Hepatocyte (in vitro differentiated cells): ENCODE results near the gene MAMDC2. TPM values are rescaled to one million over a fixed set of nuclear protein-coding genes. Genes with fewer than 3 reads are reported as not detected.

Source experiments
- DNase-seq: peaks from one replicate; pipeline ENCODE4 v3.0.0-alpha.2; 2016; ENCODE audit warnings: low spot score
- H2AFZ ChIP-seq: fragments of 200-600 bp; sonication (generic); 2 replicates; pipeline ENCODE4 v1.6.0; 2016; ENCODE audit warnings: antibody characterized with exemption, mild to moderate bottlenecking
- H3K27ac ChIP-seq: fragments of 200-600 bp; sonication (generic); 2 replicates; pipeline ENCODE4 v1.5.1; 2016; ENCODE audit warnings: mild to moderate bottlenecking
- H3K27me3 ChIP-seq: fragments of 200-600 bp; sonication (generic); 2 replicates; pipeline ENCODE4 v1.6.1; 2016
- H3K36me3 ChIP-seq: fragments of 200-600 bp; sonication (generic); replicated peaks from 2 replicates; pipeline ENCODE4 v1.5.1; 2016; ENCODE audit warnings: low read depth; ENCODE audit not compliant: insufficient read depth
- H3K4me1 ChIP-seq: fragments of 200-600 bp; sonication (generic); 2 replicates; pipeline ENCODE4 v1.5.1; 2016; ENCODE audit warnings: mild to moderate bottlenecking, moderate library complexity; ENCODE audit not compliant: insufficient read depth
- H3K4me2 ChIP-seq: fragments of 200-600 bp; sonication (generic); 2 replicates; pipeline ENCODE4 v1.6.0; 2016
- H3K4me3 ChIP-seq: fragments of 200-600 bp; sonication (generic); 2 replicates; pipeline ENCODE4 v1.5.1; 2016; ENCODE audit warnings: mild to moderate bottlenecking
- H3K79me2 ChIP-seq: fragments of 200-600 bp; sonication (generic); 2 replicates; pipeline ENCODE4 v1.6.0; 2017; ENCODE audit warnings: mild to moderate bottlenecking
- H3K9me2 ChIP-seq: fragments of 200-600 bp; sonication (generic); replicated peaks from 2 replicates; pipeline ENCODE4 v1.6.0; 2017; ENCODE audit warnings: mild to moderate bottlenecking; ENCODE audit not compliant: insufficient read depth
- H3K9me3 ChIP-seq: fragments of 200-600 bp; sonication (generic); 2 replicates; pipeline ENCODE4 v1.5.1; 2016; ENCODE audit warnings: low read depth, mild to moderate bottlenecking
- H4K20me1 ChIP-seq: fragments of 200-600 bp; sonication (generic); 2 replicates; pipeline ENCODE4 v1.6.0; 2016; ENCODE audit warnings: mild to moderate bottlenecking; ENCODE audit not compliant: insufficient read depth, poor library complexity, severe bottlenecking
- CTCF ChIP-seq: fragments of 200-600 bp; sonication (generic); IDR thresholded peaks from 2 replicates; pipeline ENCODE4 v1.5.1; 2016; ENCODE audit warnings: antibody characterized with exemption, mild to moderate bottlenecking; ENCODE audit not compliant: poor library complexity
- EZH2 ChIP-seq: fragments of 200-600 bp; sonication (generic); IDR thresholded peaks from 2 replicates; pipeline ENCODE4 v1.6.1; 2016; ENCODE audit warnings: antibody characterized with exemption, mild to moderate bottlenecking, borderline replicate concordance
- EZH2phosphoT487 ChIP-seq: fragments of 200-600 bp; sonication (generic); IDR thresholded peaks from one replicate; pipeline ENCODE4 v1.6.1; 2018; ENCODE audit warnings: antibody characterized with exemption, mild to moderate bottlenecking, low read depth, moderate library complexity; ENCODE audit not compliant: unreplicated experiment, severe bottlenecking
- WGBS: methylation state at CpG from one replicate; pipeline ENCODE4 v1.1.6; 2016; ENCODE audit warnings: low lambda C conversion rate; ENCODE audit errors: missing lambda C conversion rate; 5-methylcytosine and 5-hydroxymethylcytosine counted together
- polyA plus RNA-seq: library from polyadenylated mRNA; unstranded; fragments of >200 nt; fragmentation: Nextera tagmentation; extraction: Ambion mirVana; gene quantifications from 2 replicates; pipeline ENCODE4 v1.2.1, GENCODE V29; 2016
- total RNA-seq: library from RNA; depleted of rRNA; stranded (reverse); fragments of >200 nt; gene quantifications from 2 replicates; pipeline ENCODE4 v1.2.3, GENCODE V29; 2014

Gene MAMDC2
- total and polyA plus RNA-seq, 2 experiments from 2014 or later = 0.65 to 1.9 TPM

- Histone ChIP-seq H3K4me3 (no peak overlapping the region), H3K9me2 (no peaks in the 10 kb centered on the region), H3K27ac (no peak overlapping the region), H3K9me3 (no peaks in the 10 kb centered on the region), H3K4me1 (no peaks in the 10 kb centered on the region), H2AFZ (no peak overlapping the region), H3K4me2 (no peak overlapping the region), H3K79me2 (no peaks in the 10 kb centered on the region), H4K20me1 (no peaks in the 10 kb centered on the region), H3K27me3 (no peaks in the 10 kb centered on the region), H3K36me3 (no peaks in the 10 kb centered on the region)
- WGBS = 72% methylated on average over 6 of the region's 6 CpGs
- TF ChIP-seq EZH2phosphoT487 = no peak
- TF ChIP-seq CTCF = no peak
- TF ChIP-seq EZH2 = no peak
- DNase-seq = no peak
Observed at GRCh38 chr9:70133253-70134208, 89.9 kb downstream of the MAMDC2 start.

DNA sequence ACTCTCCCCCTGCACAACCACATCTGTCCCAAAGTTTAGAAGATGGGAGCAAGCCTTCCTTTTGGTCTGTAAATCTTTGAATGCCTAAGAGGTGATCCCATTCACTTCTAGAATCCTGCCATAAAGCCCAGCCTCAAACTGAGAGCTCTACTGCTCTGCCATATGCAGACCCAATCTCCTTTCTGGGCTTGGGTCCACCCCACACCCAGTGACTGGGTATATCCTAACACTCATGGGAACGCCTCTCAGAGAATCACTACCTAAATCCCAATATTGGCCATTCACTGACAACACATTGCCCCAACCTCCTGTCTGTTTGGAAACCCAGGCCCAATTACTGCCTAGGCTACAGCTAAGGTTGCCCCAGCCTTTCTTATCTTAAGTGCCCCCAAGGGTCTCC lies 90.7 kb downstream of the MAMDC2 start:
- no peaks in the 10 kb centered on the region for H3K9me2 ChIP-seq
- H2AFZ ChIP-seq = no peak overlapping the region
- TF ChIP-seq EZH2phosphoT487 (no peak), CTCF (no peak), EZH2 (no peak)
- H3K9me3 ChIP-seq = no peaks in the 10 kb centered on the region
- no peaks in the 10 kb centered on the region for H3K27me3 ChIP-seq
- H4K20me1 ChIP-seq = no peaks in the 10 kb centered on the region
- WGBS = 96% methylated on average over 1 of the region's 1 CpG
- no peaks in the 10 kb centered on the region for H3K36me3 ChIP-seq
- H3K4me3 ChIP-seq = no peak overlapping the region
- H3K4me1 ChIP-seq = no peaks in the 10 kb centered on the region
- no peak overlapping the region for H3K27ac ChIP-seq
- H3K79me2 ChIP-seq = no peaks in the 10 kb centered on the region
- DNase-seq = no peak
- no peak overlapping the region for H3K4me2 ChIP-seq

DNA sequence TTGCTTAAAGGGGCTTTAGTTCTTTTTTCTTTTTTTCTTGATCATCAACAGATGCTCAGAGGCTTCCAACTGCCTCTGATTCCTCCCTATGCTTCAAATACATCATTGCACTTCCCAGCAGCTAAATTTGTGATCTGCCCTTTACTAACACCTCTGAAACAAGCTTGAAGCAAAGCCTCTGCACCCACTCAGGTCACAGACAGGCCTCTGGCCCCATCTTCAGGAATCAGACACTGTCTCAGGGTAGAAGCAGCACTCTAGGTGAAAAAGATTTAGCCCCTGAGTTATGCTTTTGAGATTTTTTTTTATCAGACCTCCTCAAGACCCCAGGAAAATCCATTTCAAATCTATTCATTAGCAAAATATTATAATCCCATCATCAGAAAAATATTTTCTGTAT lies 91.5 kb downstream of the MAMDC2 start:
- TF ChIP-seq EZH2 (no peak), CTCF (no peak), EZH2phosphoT487 (no peak)
- Histone ChIP-seq H3K27me3 (no peaks in the 10 kb centered on the region), H3K27ac (no peak overlapping the region), H3K4me1 (no peaks in the 10 kb centered on the region), H3K4me2 (no peak overlapping the region), H3K9me3 (no peaks in the 10 kb centered on the region), H3K36me3 (no peaks in the 10 kb centered on the region), H3K79me2 (no peaks in the 10 kb centered on the region), H3K9me2 (no peaks in the 10 kb centered on the region), H4K20me1 (no peaks in the 10 kb centered on the region), H2AFZ (no peak overlapping the region), H3K4me3 (no peak overlapping the region)
- DNase-seq = no peak
